Osteoblast (primary cell): ENCODE measurements around the gene TTBK1. TPM values are rescaled to one million over a fixed set of nuclear protein-coding genes. Genes with fewer than 3 reads are reported as not detected.
A peak's percentile ranks its signal among the peaks of the same experiment; 100 is the strongest.

Source experiments
- DNase-seq: peaks from one replicate; pipeline ENCODE4 v3.0.0; 2011; ENCODE audit warnings: low spot score, mixed read lengths; ENCODE audit not compliant: insufficient read length; ENCODE audit errors: missing footprints
- H2AFZ ChIP-seq: 2 replicates; pipeline ENCODE4 v1.6.0; 2011; ENCODE audit warnings: mild to moderate bottlenecking, low read length
- H3K27ac ChIP-seq: 2 replicates; pipeline ENCODE4 v1.5.1; 2011; ENCODE audit warnings: mild to moderate bottlenecking, low read depth, low read length, moderate library complexity
- H3K27me3 ChIP-seq: 2 replicates; pipeline ENCODE4 v1.6.0; 2012; ENCODE audit warnings: mild to moderate bottlenecking, control low read depth, inconsistent platforms, low read length, moderate library complexity; ENCODE audit not compliant: insufficient read depth
- H3K36me3 ChIP-seq: 2 replicates; pipeline ENCODE4 v1.5.1; 2011; ENCODE audit warnings: mild to moderate bottlenecking, low read length, control low read depth, moderate library complexity; ENCODE audit not compliant: insufficient read depth
- H3K4me1 ChIP-seq: 2 replicates; pipeline ENCODE4 v1.5.1; 2011; ENCODE audit warnings: mild to moderate bottlenecking, low read length, control low read depth, moderate library complexity; ENCODE audit not compliant: insufficient read depth
- H3K4me2 ChIP-seq: 2 replicates; pipeline ENCODE4 v1.6.0; 2011; ENCODE audit warnings: mild to moderate bottlenecking, low read length; ENCODE audit not compliant: insufficient read depth
- H3K4me3 ChIP-seq: fragments of 200-600 bp; sonication (generic); 3 replicates; pipeline ENCODE4 v1.5.1; 2012; ENCODE audit warnings: mild to moderate bottlenecking, low read length, inconsistent platforms; ENCODE audit not compliant: insufficient read depth
- H3K79me2 ChIP-seq: 2 replicates; pipeline ENCODE4 v1.6.0; 2012; ENCODE audit warnings: mild to moderate bottlenecking, low read length, control low read depth, inconsistent platforms; ENCODE audit not compliant: insufficient read depth
- H3K9me3 ChIP-seq: 2 replicates; pipeline ENCODE4 v1.5.1; 2011; ENCODE audit warnings: low read depth, low read length, control low read depth
- H4K20me1 ChIP-seq: 2 replicates; pipeline ENCODE4 v1.6.0; 2012; ENCODE audit warnings: mild to moderate bottlenecking, low read length, control low read depth; ENCODE audit not compliant: insufficient read depth
- CTCF ChIP-seq: IDR thresholded peaks from 2 replicates; pipeline ENCODE4 v1.5.1; 2011; ENCODE audit warnings: mild to moderate bottlenecking, low read depth, low read length, moderate library complexity; ENCODE audit errors: extremely low read depth
- total RNA-seq: library from RNA; depleted of rRNA; stranded (reverse); fragments of >200 nt; gene quantifications from 2 replicates; pipeline ENCODE4 v1.2.3, GENCODE V29; 2012

The TTBK1 gene
- total RNA-seq, 1 donor = under 0.01 TPM

- TF ChIP-seq CTCF = no peak
- no peak overlapping the region for H3K27ac ChIP-seq
- H3K27me3 ChIP-seq = no peaks in the 10 kb centered on the region
Observed at GRCh38 chr6:43213431-43213830, 29.9 kb upstream of the TTBK1 start.

GRCh38 chr6:43215066-43215465 lies 28.2 kb upstream of the TTBK1 start:
- Histone ChIP-seq H3K27me3 (no peaks in the 10 kb centered on the region), H3K36me3 (peaks cover 30% of the 10 kb centered on the region), H3K27ac (no peak overlapping the region), H4K20me1 (no peaks in the 10 kb centered on the region), H3K79me2 (no peaks in the 10 kb centered on the region), H3K4me2 (no peak overlapping the region), H3K9me3 (no peaks in the 10 kb centered on the region), H2AFZ (no peak overlapping the region), H3K4me1 (no peaks in the 10 kb centered on the region), H3K4me3 (no peak overlapping the region)
- no peak for DNase-seq
- no peak for TF ChIP-seq CTCF

More at GRCh38 chr6:43213431-43213830, 29.9 kb upstream of the TTBK1 start:
- DNase-seq = no peak
- H4K20me1 ChIP-seq = no peaks in the 10 kb centered on the region
- no peaks in the 10 kb centered on the region for H3K4me1 ChIP-seq
- no peaks in the 10 kb centered on the region for H3K9me3 ChIP-seq
- peaks cover 34% of the 10 kb centered on the region for H3K36me3 ChIP-seq
- H3K79me2 ChIP-seq = no peaks in the 10 kb centered on the region
- no peak overlapping the region for H3K4me2 ChIP-seq
- H2AFZ ChIP-seq = no peak overlapping the region
- no peak overlapping the region for H3K4me3 ChIP-seq

GRCh38 chr6:43216200-43216599 lies 27.1 kb upstream of the TTBK1 start:
- Histone ChIP-seq H3K79me2 (no peaks in the 10 kb centered on the region), H3K4me2 (no peak overlapping the region), H3K36me3 (peaks cover 35% of the 10 kb centered on the region), H3K27ac (no peak overlapping the region), H3K27me3 (no peaks in the 10 kb centered on the region), H4K20me1 (no peaks in the 10 kb centered on the region), H3K4me3 (no peak overlapping the region), H3K9me3 (no peaks in the 10 kb centered on the region), H2AFZ (no peak overlapping the region), H3K4me1 (no peaks in the 10 kb centered on the region)
- DNase-seq = peak; percentile 55
- TF ChIP-seq CTCF = no peak

GRCh38 chr6:43217351-43217750 lies 25.9 kb upstream of the TTBK1 start:
- H3K27ac ChIP-seq = no peak overlapping the region
- H3K36me3 ChIP-seq = peaks cover 35% of the 10 kb centered on the region
- H3K4me1 ChIP-seq = no peaks in the 10 kb centered on the region
- H3K4me2 ChIP-seq = no peak overlapping the region
- H3K79me2 ChIP-seq = no peaks in the 10 kb centered on the region
- H3K9me3 ChIP-seq = no peaks in the 10 kb centered on the region
- H3K27me3 ChIP-seq = no peaks in the 10 kb centered on the region
- no peaks in the 10 kb centered on the region for H4K20me1 ChIP-seq
- no peak overlapping the region for H2AFZ ChIP-seq
- DNase-seq = peak; percentile 37
- H3K4me3 ChIP-seq = no peak overlapping the region
- no peak for TF ChIP-seq CTCF
